IMR-90 (cell line): ENCODE measurements around the gene PTPRG. TPM values are rescaled to one million over a fixed set of nuclear protein-coding genes. Genes with fewer than 3 reads are reported as not detected.

Experiments used
- ATAC-seq: fragments of 200-7000 bp; cut with Tn5 transposase; 2 replicates; pipeline ENCODE4 v1.9.1; 2020; ENCODE audit warnings: low read depth, mild to moderate bottlenecking, moderate library complexity
- BruUV-seq: library from RNA; stranded (reverse); fragments of 400-500 nt; replicated peaks from 2 replicates; lab custom pipeline; 2021; lab: Mats Ljungman, UMichigan
- CTCF ChIA-PET: fragments of 300-600 bp; formaldehyde crosslinking; extraction: SDS; loops from one replicate; lab custom pipeline; 2021; ENCODE audit warnings: antibody characterized with exemption; lab: Yijun Ruan, JAX
- POLR2A ChIA-PET: fragments of 300-600 bp; sonication (Branson Sonifier 250); formaldehyde crosslinking; loops from one replicate; lab custom pipeline; 2022; ENCODE audit warnings: antibody characterized with exemption; ENCODE audit not compliant: unreplicated experiment; lab: Charles Lee
- DNase-seq: peaks from one replicate; pipeline ENCODE4 v3.0.0; 2013
- H2AFZ ChIP-seq: replicated peaks from 2 replicates; pipeline ENCODE3; 2013; ENCODE audit warnings: low read length, mild to moderate bottlenecking; ENCODE audit not compliant: poor library complexity
- H2AK5ac ChIP-seq: 2 replicates; pipeline ENCODE4 v1.6.1; 2013; ENCODE audit warnings: low read depth, low read length, inconsistent platforms
- H2AK9ac ChIP-seq: replicated peaks from 2 replicates; pipeline ENCODE3; 2013; ENCODE audit warnings: mild to moderate bottlenecking, low read depth, low read length, moderate library complexity; ENCODE audit not compliant: poor library complexity
- H2BK120ac ChIP-seq: 2 replicates; pipeline ENCODE4 v1.6.1; 2013; ENCODE audit warnings: low read depth, low read length, inconsistent platforms
- H2BK15ac ChIP-seq: 3 replicates; pipeline ENCODE4 v1.6.1; 2013; ENCODE audit warnings: low read depth, low read length, inconsistent platforms
- H2BK20ac ChIP-seq: 2 replicates; pipeline ENCODE4 v1.6.1; 2013; ENCODE audit warnings: low read depth, mild to moderate bottlenecking, inconsistent platforms, low read length, moderate library complexity
- H2BK5ac ChIP-seq: 2 replicates; pipeline ENCODE4 v1.6.1; 2013; ENCODE audit warnings: mild to moderate bottlenecking, low read depth, low read length, inconsistent platforms; ENCODE audit not compliant: poor library complexity, severe bottlenecking
- H3K14ac ChIP-seq: replicated peaks from 2 replicates; pipeline ENCODE4 v1.6.1; 2013; ENCODE audit warnings: low read depth, low read length, inconsistent platforms
- H3K18ac ChIP-seq: 2 replicates; pipeline ENCODE4 v1.6.1; 2013; ENCODE audit warnings: low read depth, low read length, control low read depth
- H3K23ac ChIP-seq: 2 replicates; pipeline ENCODE4 v1.6.1; 2013; ENCODE audit warnings: low read depth, low read length, inconsistent platforms
- H3K27ac ChIP-seq: 2 replicates; pipeline ENCODE4 v1.5.1; 2013; ENCODE audit warnings: mild to moderate bottlenecking, control low read depth, low read length; ENCODE audit not compliant: insufficient read depth
- H3K27me3 ChIP-seq: 2 replicates; pipeline ENCODE4 v1.6.1; 2013; ENCODE audit warnings: low read length; ENCODE audit not compliant: control insufficient read depth, insufficient read depth
- H3K36me3 ChIP-seq: 2 replicates; pipeline ENCODE4 v1.6.1; 2013; ENCODE audit warnings: low read length, mixed read lengths; ENCODE audit not compliant: control insufficient read depth, insufficient read depth
- H3K4ac ChIP-seq: 2 replicates; pipeline ENCODE4 v1.6.1; 2013; ENCODE audit warnings: low read depth, low read length, inconsistent platforms
- H3K4me1 ChIP-seq: 2 replicates; pipeline ENCODE4 v1.6.1; 2013; ENCODE audit warnings: low read length, mixed read lengths; ENCODE audit not compliant: control insufficient read depth, insufficient read depth
- H3K4me2 ChIP-seq: 2 replicates; pipeline ENCODE4 v1.6.1; 2013; ENCODE audit warnings: low read depth, mild to moderate bottlenecking, control low read depth, low read length, moderate library complexity
- H3K4me3 ChIP-seq: 2 replicates; pipeline ENCODE4 v1.5.1; 2013; ENCODE audit warnings: low read depth, mild to moderate bottlenecking, control low read depth, low read length, moderate library complexity; ENCODE audit not compliant: insufficient read depth
- H3K56ac ChIP-seq: 2 replicates; pipeline ENCODE4 v1.6.1; 2013; ENCODE audit warnings: low read length, inconsistent platforms; ENCODE audit not compliant: insufficient read depth; ENCODE audit errors: extremely low read depth
- H3K79me1 ChIP-seq, 2 experiments: 2 replicates each; pipeline ENCODE4 v1.6.1; 2013; ENCODE audit warnings: low read length in 2 of 2, inconsistent platforms in 1 of 2, low read depth in 1 of 2
- H3K9ac ChIP-seq: 2 replicates; pipeline ENCODE4 v1.6.1; 2013; ENCODE audit warnings: low read depth, low read length, control low read depth
- H3K9me1 ChIP-seq: 2 replicates; pipeline ENCODE4 v1.6.1; 2013; ENCODE audit warnings: low read length, inconsistent platforms; ENCODE audit not compliant: insufficient read depth
- H3K9me3 ChIP-seq: 2 replicates; pipeline ENCODE4 v1.6.1; 2013; ENCODE audit warnings: low read length; ENCODE audit not compliant: control insufficient read depth, insufficient read depth
- H4K20me1 ChIP-seq: 2 replicates; pipeline ENCODE4 v1.6.1; 2013; ENCODE audit warnings: low read length, inconsistent platforms; ENCODE audit not compliant: insufficient read depth
- H4K5ac ChIP-seq: 2 replicates; pipeline ENCODE4 v1.6.1; 2013; ENCODE audit warnings: mild to moderate bottlenecking, low read depth, low read length, control low read depth
- H4K8ac ChIP-seq, 2 experiments: 2 replicates each; pipeline ENCODE4 v1.6.1; 2013; ENCODE audit warnings: low read depth in 2 of 2, low read length in 2 of 2, control low read depth in 1 of 2, inconsistent platforms in 1 of 2
- H4K91ac ChIP-seq: 2 replicates; pipeline ENCODE4 v1.6.1; 2013; ENCODE audit warnings: low read depth, low read length, inconsistent platforms; ENCODE audit not compliant: insufficient read depth
- BHLHE40 ChIP-seq: fragments of 150-350 bp; IDR thresholded peaks from 2 replicates; pipeline ENCODE4 v1.6.1; 2016; ENCODE audit warnings: mild to moderate bottlenecking, low read depth, low read length
- CHD1 ChIP-seq: IDR thresholded peaks from 2 replicates; pipeline ENCODE4 v1.6.1; 2012; ENCODE audit warnings: low read depth, low read length, improper control_type of control experiment
- FOS ChIP-seq: fragments of 150-350 bp; IDR thresholded peaks from 2 replicates; pipeline ENCODE4 v1.6.1; 2016; ENCODE audit warnings: low read depth, low read length
- MAFK ChIP-seq: IDR thresholded peaks from 2 replicates; pipeline ENCODE4 v1.6.1; 2012; ENCODE audit warnings: low read depth, low read length, improper control_type of control experiment
- MAZ ChIP-seq: IDR thresholded peaks from 2 replicates; pipeline ENCODE4 v1.6.1; 2012; ENCODE audit warnings: low read depth, mild to moderate bottlenecking, low read length, improper control_type of control experiment, moderate library complexity, borderline replicate concordance
- MXI1 ChIP-seq: IDR thresholded peaks from 2 replicates; pipeline ENCODE4 v1.6.1; 2012; ENCODE audit warnings: low read depth, mild to moderate bottlenecking, low read length, moderate library complexity, borderline replicate concordance
- NFE2L2 ChIP-seq: fragments of 150-350 bp; IDR thresholded peaks from 2 replicates; pipeline ENCODE4 v1.6.1; 2016; ENCODE audit warnings: low read depth, mild to moderate bottlenecking, low read length
- POLR2A ChIP-seq: IDR thresholded peaks from 2 replicates; pipeline ENCODE4 v1.6.1; 2012; ENCODE audit warnings: mild to moderate bottlenecking, low read depth, low read length
- RAD21 ChIP-seq: IDR thresholded peaks from 2 replicates; pipeline ENCODE4 v1.6.1; 2012; ENCODE audit warnings: low read length, improper control_type of control experiment
- RCOR1 ChIP-seq: IDR thresholded peaks from 2 replicates; pipeline ENCODE4 v1.6.1; 2012; ENCODE audit warnings: mild to moderate bottlenecking, low read length, improper control_type of control experiment; ENCODE audit not compliant: insufficient replicate concordance
- RFX5 ChIP-seq: IDR thresholded peaks from 2 replicates; pipeline ENCODE4 v1.8.0; 2012; ENCODE audit warnings: low read depth, mild to moderate bottlenecking, low read length, moderate library complexity
- SMC3 ChIP-seq: fragments of 150-350 bp; IDR thresholded peaks from 2 replicates; pipeline ENCODE4 v1.6.1; 2016; ENCODE audit warnings: low read depth, mild to moderate bottlenecking, antibody characterized with exemption, low read length, moderate library complexity
- WGBS, 2 experiments: methylation state at CpG; one replicate each; pipeline versions ENCODE4 v1.1.5 to v1.1.7; 2013; ENCODE audit warnings: missing lambda C conversion rate in 2 of 2; ENCODE audit not compliant: insufficient read length in 1 of 2; ENCODE audit errors: extremely low coverage in 2 of 2; 5-methylcytosine and 5-hydroxymethylcytosine counted together
- dilution Hi-C: fragments of 300-500 bp; cut with HindIII; formaldehyde crosslinking; loops from one replicate; pipeline ENCODE4 v1.14.3; 2018; ENCODE audit warnings: low sequenced_read_pairs; ENCODE audit not compliant: unreplicated experiment
- in situ Hi-C: fragments of 300-500 bp; cut with MboI; formaldehyde crosslinking; loops from 3 replicates; pipeline ENCODE4 v1.14.3; 2019; ENCODE audit warnings: low sequenced_read_pairs, inconsistent platforms, mixed read lengths
- intact Hi-C: fragments of 100-400 bp; cut with micrococcal nuclease; formaldehyde crosslinking; loops from 2 replicates; pipeline ENCODE4 v1.10.0; 2022
- polyA plus RNA-seq, 3 experiments: library from polyadenylated mRNA; depleted of rRNA; stranded (reverse); fragments of >200 nt; gene quantifications; 2 replicates each; pipeline ENCODE4 v1.2.3, GENCODE V29; 2012; ENCODE audit warnings: low replicate concordance in 1 of 3
- total RNA-seq: library from RNA; depleted of rRNA; stranded (reverse); fragments of >200 nt; gene quantifications from 2 replicates; pipeline ENCODE4 v1.2.3, GENCODE V29; 2012
- TF ChIP-seq, protein P1 (sequence below): fragments of 150-350 bp; IDR thresholded peaks from 2 replicates; pipeline ENCODE4 v1.6.1; 2016; ENCODE audit warnings: low read depth, mild to moderate bottlenecking, low read length, moderate library complexity, borderline replicate concordance
- TF ChIP-seq, protein P2 (sequence below): conservative IDR thresholded peaks from 2 replicates; pipeline ENCODE4 v1.5.1; 2012; ENCODE audit warnings: mild to moderate bottlenecking, low read depth, low read length, improper control_type of control experiment
- TF ChIP-seq, protein P3 (sequence below): fragments of 150-350 bp; IDR thresholded peaks from 2 replicates; pipeline ENCODE4 v1.6.1; 2017; ENCODE audit warnings: mild to moderate bottlenecking, antibody characterized with exemption, low read length, low read depth

PTPRG gene
- total and polyA plus RNA-seq, 2 of the 4 experiments (the other 2 are of a cell fraction), result 7.7 to 31.0 TPM

DNA sequence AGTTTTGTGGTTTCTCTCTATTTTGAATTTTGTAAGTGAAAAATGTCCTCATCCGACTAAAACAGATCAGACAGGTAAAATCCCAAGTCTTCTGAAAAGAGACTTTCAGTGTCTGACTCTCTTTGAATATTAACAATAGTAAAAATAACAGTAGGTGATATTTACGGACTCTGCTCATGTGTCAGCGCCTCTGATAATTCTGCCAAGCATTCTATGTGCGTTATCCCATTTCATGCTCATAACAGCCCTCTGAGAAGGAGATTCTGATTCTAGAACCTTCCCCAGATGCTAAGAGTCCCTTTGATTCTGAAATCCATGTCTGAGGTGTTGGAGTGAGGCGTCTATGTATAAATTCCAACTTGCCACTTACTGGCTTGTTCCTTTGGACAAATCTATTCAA lies 529.1 kb downstream of the PTPRG start:
- no peak overlapping the region for H2BK20ac ChIP-seq
- TF ChIP-seq, protein P1, sequence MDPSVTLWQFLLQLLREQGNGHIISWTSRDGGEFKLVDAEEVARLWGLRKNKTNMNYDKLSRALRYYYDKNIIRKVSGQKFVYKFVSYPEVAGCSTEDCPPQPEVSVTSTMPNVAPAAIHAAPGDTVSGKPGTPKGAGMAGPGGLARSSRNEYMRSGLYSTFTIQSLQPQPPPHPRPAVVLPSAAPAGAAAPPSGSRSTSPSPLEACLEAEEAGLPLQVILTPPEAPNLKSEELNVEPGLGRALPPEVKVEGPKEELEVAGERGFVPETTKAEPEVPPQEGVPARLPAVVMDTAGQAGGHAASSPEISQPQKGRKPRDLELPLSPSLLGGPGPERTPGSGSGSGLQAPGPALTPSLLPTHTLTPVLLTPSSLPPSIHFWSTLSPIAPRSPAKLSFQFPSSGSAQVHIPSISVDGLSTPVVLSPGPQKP, result no peak
- no peak for TF ChIP-seq POLR2A
- TF ChIP-seq MXI1, result no peak
- no peak for TF ChIP-seq FOS
- no peak for TF ChIP-seq NFE2L2
- TF ChIP-seq, protein P2, sequence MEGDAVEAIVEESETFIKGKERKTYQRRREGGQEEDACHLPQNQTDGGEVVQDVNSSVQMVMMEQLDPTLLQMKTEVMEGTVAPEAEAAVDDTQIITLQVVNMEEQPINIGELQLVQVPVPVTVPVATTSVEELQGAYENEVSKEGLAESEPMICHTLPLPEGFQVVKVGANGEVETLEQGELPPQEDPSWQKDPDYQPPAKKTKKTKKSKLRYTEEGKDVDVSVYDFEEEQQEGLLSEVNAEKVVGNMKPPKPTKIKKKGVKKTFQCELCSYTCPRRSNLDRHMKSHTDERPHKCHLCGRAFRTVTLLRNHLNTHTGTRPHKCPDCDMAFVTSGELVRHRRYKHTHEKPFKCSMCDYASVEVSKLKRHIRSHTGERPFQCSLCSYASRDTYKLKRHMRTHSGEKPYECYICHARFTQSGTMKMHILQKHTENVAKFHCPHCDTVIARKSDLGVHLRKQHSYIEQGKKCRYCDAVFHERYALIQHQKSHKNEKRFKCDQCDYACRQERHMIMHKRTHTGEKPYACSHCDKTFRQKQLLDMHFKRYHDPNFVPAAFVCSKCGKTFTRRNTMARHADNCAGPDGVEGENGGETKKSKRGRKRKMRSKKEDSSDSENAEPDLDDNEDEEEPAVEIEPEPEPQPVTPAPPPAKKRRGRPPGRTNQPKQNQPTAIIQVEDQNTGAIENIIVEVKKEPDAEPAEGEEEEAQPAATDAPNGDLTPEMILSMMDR, result no peak
- no peak for TF ChIP-seq MAFK
- no peak for TF ChIP-seq RAD21
- TF ChIP-seq RFX5, result no peak
- no peak for TF ChIP-seq MAZ
- TF ChIP-seq, protein P3, sequence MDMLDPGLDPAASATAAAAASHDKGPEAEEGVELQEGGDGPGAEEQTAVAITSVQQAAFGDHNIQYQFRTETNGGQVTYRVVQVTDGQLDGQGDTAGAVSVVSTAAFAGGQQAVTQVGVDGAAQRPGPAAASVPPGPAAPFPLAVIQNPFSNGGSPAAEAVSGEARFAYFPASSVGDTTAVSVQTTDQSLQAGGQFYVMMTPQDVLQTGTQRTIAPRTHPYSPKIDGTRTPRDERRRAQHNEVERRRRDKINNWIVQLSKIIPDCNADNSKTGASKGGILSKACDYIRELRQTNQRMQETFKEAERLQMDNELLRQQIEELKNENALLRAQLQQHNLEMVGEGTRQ, result no peak
- TF ChIP-seq SMC3, result no peak
- TF ChIP-seq RCOR1, result no peak
- no peak for TF ChIP-seq BHLHE40
- no peak for TF ChIP-seq CHD1
- no peaks in the 10 kb centered on the region for H3K27me3 ChIP-seq
- H2BK5ac ChIP-seq, result no peak overlapping the region
- no peaks in the 10 kb centered on the region for H3K36me3 ChIP-seq
- ATAC-seq (no peak), DNase-seq (no peak)
- H3K4ac ChIP-seq, result no peak overlapping the region
- no peak overlapping the region for H3K4me3 ChIP-seq
- H3K9ac ChIP-seq, result no peak overlapping the region
- no peak overlapping the region for H4K5ac ChIP-seq
- H3K27ac ChIP-seq, result no peak overlapping the region
- no peaks in the 10 kb centered on the region; the same call in 1 of the 2 replicates for H3K9me1 ChIP-seq
- no peak overlapping the region for H3K4me2 ChIP-seq
- H3K9me3 ChIP-seq, result no peaks in the 10 kb centered on the region
- no peak overlapping the region for H2AFZ ChIP-seq
- no peak overlapping the region for H3K18ac ChIP-seq
- H2BK120ac ChIP-seq, result no peak overlapping the region
- H3K79me1 ChIP-seq, result peaks cover 0 to 5% of the 10 kb centered on the region in 2 experiments; a peak in 3 of 4 replicates
- no peak overlapping the region for H3K14ac ChIP-seq
- H3K4me1 ChIP-seq, result no peaks in the 10 kb centered on the region
- ChIA-PET POLR2A (no interaction called here), CTCF (no interaction called here)
- H2AK9ac ChIP-seq, result no peak overlapping the region
- no peak overlapping the region for H2BK15ac ChIP-seq
- no CpG with 5 or more reads among the region's 5 CpGs for WGBS, 2 experiments
- H4K20me1 ChIP-seq, result no peaks in the 10 kb centered on the region
- no peak overlapping the region for H3K23ac ChIP-seq
- dilution Hi-C loops, result no loop called here
- no peak overlapping the region for H4K91ac ChIP-seq
- intact Hi-C loops, result no loop called here
- H4K8ac ChIP-seq, result no peak overlapping the region
- no peak overlapping the region for H2AK5ac ChIP-seq
- BruUV-seq, result no TSS peak
- H3K56ac ChIP-seq, result no peak overlapping the region
- in situ Hi-C loops, result no loop called here
